Adrenal gland (tissue), 12 donors: ENCODE results near the gene INMT. TPM values are rescaled to one million over a fixed set of nuclear protein-coding genes. Genes with fewer than 3 reads are reported as not detected.

Experiments
- DNase-seq, 7 donors: peaks; one replicate each; pipeline ENCODE4 v3.0.0-alpha.2; 2019 to 2020
- H3K27ac ChIP-seq, 5 donors: fragments of 200-600 bp; sonication (generic) in 4 of 5; 1 replicate in 3 of 5; 2 replicates in 2 of 5; pipeline versions ENCODE4 v1.5.1 to v1.8.0; 2016 to 2020; ENCODE audit warnings: mild to moderate bottlenecking in 1 of 5
- H3K27me3 ChIP-seq: fragments of 200-600 bp; 2 replicates; pipeline ENCODE4 v1.8.0; 2021
- H3K36me3 ChIP-seq, 2 donors: fragments of 200-600 bp; replicated peaks in 1 of 2; 1 replicate in 1 of 2; 2 replicates in 1 of 2; pipeline versions ENCODE4 v1.5.1 to v1.8.0; 2018 to 2022
- H3K4me1 ChIP-seq, 2 donors: fragments of 200-600 bp; replicated peaks in 1 of 2; 1 replicate in 1 of 2; 2 replicates in 1 of 2; pipeline versions ENCODE4 v1.5.1 to v1.8.0; 2018 to 2021
- H3K4me3 ChIP-seq, 4 donors: fragments of 200-600 bp; sonication (generic) in 3 of 4; one replicate each; pipeline ENCODE4 v1.5.1; 2016 to 2018
- H3K9me3 ChIP-seq, 3 donors: fragments of 200-600 bp; sonication (generic) in 1 of 3; replicated peaks in 1 of 3; 1 replicate in 2 of 3; 2 replicates in 1 of 3; pipeline versions ENCODE4 v1.5.1 to v1.8.0; 2016 to 2021
- CTCF ChIP-seq, 6 experiments: fragments of 450-650 bp in 4 of 6; fragments of 200-600 bp in 2 of 6; sonication (generic) in 1 of 6; IDR thresholded peaks; 1 replicate in 5 of 6; 2 replicates in 1 of 6; pipeline versions ENCODE4 v1.5.1 to v1.8.0; 2016 to 2021; ENCODE audit warnings: antibody characterized with exemption in 6 of 6, mild to moderate bottlenecking in 2 of 6, moderate library complexity in 1 of 6
- POLR2A ChIP-seq, 2 donors: fragments of 450-650 bp; IDR thresholded peaks; one replicate each; pipeline ENCODE4 v1.6.1; 2017; ENCODE audit warnings: antibody characterized with exemption in 2 of 2, mild to moderate bottlenecking in 2 of 2, moderate library complexity in 1 of 2
- WGBS, 4 donors: extraction: QIAGEN DNeasy Blood & Tissue Kit in 2 of 4; methylation state at CpG; one replicate each; pipeline versions ENCODE4 v1.1.5 to v1.1.7; 2013 to 2017; 5-methylcytosine and 5-hydroxymethylcytosine counted together
- intact Hi-C, 2 donors: fragments of 100-400 bp; cut with DNase I; formaldehyde crosslinking; loops; one replicate each; pipeline versions ENCODE4 v1.14.1 to v1.15.0; 2022 to 2023
- polyA plus RNA-seq, 3 donors: library from polyadenylated mRNA; stranded (reverse); fragments of 200-250 nt in 2 of 3; fragments of 350-450 nt in 1 of 3; fragmentation: Illumina TruSeq in 1 of 3; extraction: RNeasy Lipid Tissue Mini Kit (QIAGEN cat#74804) in 1 of 3; gene quantifications; one replicate each; pipeline ENCODE4 v1.2.3, GENCODE V29; 2013 to 2014
- total RNA-seq, 9 donors: library from RNA; depleted of rRNA in 4 of 9; stranded (reverse); fragments of >200 nt in 4 of 9; fragments of 120-200 nt in 1 of 9; fragmentation: NEBNext Ultra II Directional in 1 of 9; extraction: Animal tissue kit (Norgen Biotek cat#: 25700) in 1 of 9; gene quantifications; one replicate each; pipeline versions ENCODE4 v1.1.0 to v1.2.4, GENCODE V29; 2013 to 2023
- donor health status: healthy with polysubstance abuse.
- donor health status: Bipolar disorder and iron deficiency.
- donor health status: DM: yes; HTN: yes; CAD: no.
- donor health status: DM: no; HTN: no; CAD: no.
- donor health status: DM: no; HTN: no; CAD: no.
- donor health status: DM: yes; HTN: yes; CAD: no.

Gene INMT
- total and polyA plus RNA-seq, 12 donors, result 12.2 to 392 (median 157) TPM

GRCh38 chr7:30761214-30762156, 9.6 kb downstream of the INMT start:
- Histone ChIP-seq H3K4me1 (peaks cover 10 to 36% of the 10 kb centered on the region in 2 donors), H3K27ac (peak overlapping the region in 2 of 5 donors; percentile 62 to 76)
- DNase-seq, result peak in 2 of 7 donors; percentile 48 to 50

GRCh38 chr7:30764030-30764975, 12.4 kb downstream of the INMT start:
- Histone ChIP-seq H3K9me3 (no peaks in the 10 kb centered on the region), H3K4me3 (no peak overlapping the region), H3K36me3 (no peaks in the 10 kb centered on the region), H3K27me3 (no peaks in the 10 kb centered on the region), H3K4me1 (peaks cover 10 to 30% of the 10 kb centered on the region in 2 donors), H3K27ac (peak overlapping the region in 1 of 5 donors; percentile 65)
- WGBS, 4 donors, result 73 to 79% (median 74%) methylated on average over 6 of the region's 6 CpGs
- DNase-seq, result peak in 6 of 7 donors; percentile 43 to 79 (median 59)
- TF ChIP-seq CTCF (IDR thresholded peaks at IDR 0.05) (no peak), POLR2A (IDR thresholded peaks at IDR 0.05) (no peak)
- intact Hi-C loops, result no loop called here

More at GRCh38 chr7:30761214-30762156, 9.6 kb downstream of the INMT start:
- WGBS, 4 donors, result 52 to 69% (median 68%) methylated on average over 13 of the region's 13 CpGs
- TF ChIP-seq CTCF (IDR thresholded peaks at IDR 0.05), result no peak
- no peak for TF ChIP-seq POLR2A (IDR thresholded peaks at IDR 0.05)
- Histone ChIP-seq H3K9me3 (no peaks in the 10 kb centered on the region), H3K27me3 (no peaks in the 10 kb centered on the region), H3K4me3 (no peak overlapping the region), H3K36me3 (no peaks in the 10 kb centered on the region)
- intact Hi-C loops, result no loop called here

- H3K27me3 ChIP-seq, result no peaks in the 10 kb centered on the region
- peak overlapping the region in 1 of 5 donors; percentile 65 for H3K27ac ChIP-seq
- peaks cover 10 to 30% of the 10 kb centered on the region in 2 donors for H3K4me1 ChIP-seq
- WGBS, 4 donors, result 86 to 100% (median 91%) methylated on average over 1 to 2 of the region's 2 CpGs
- no peak overlapping the region for H3K4me3 ChIP-seq
- H3K9me3 ChIP-seq, result no peaks in the 10 kb centered on the region
- intact Hi-C loops, result no loop called here
- no peaks in the 10 kb centered on the region for H3K36me3 ChIP-seq
- DNase-seq, result no peak
- no peak for TF ChIP-seq POLR2A (IDR thresholded peaks at IDR 0.05)
- TF ChIP-seq CTCF (IDR thresholded peaks at IDR 0.05), result no peak
Observed at GRCh38 chr7:30765408-30765807, 13.5 kb downstream of the INMT start.

GRCh38 chr7:30770845-30771173, 18.9 kb downstream of the INMT start:
- peak overlapping the region in 2 of 4 donors; percentile 68 to 84 for H3K4me3 ChIP-seq
- no peaks in the 10 kb centered on the region for H3K27me3 ChIP-seq
- peaks cover 7 to 14% of the 10 kb centered on the region in 2 donors for H3K4me1 ChIP-seq
- DNase-seq, result no peak
- no peaks in the 10 kb centered on the region for H3K36me3 ChIP-seq
- 43 to 78% (median 51%) methylated on average over 3 to 9 of the region's 9 CpGs for WGBS, 4 donors
- TF ChIP-seq POLR2A (IDR thresholded peaks at IDR 0.05) (no peak), CTCF (IDR thresholded peaks at IDR 0.05) (no peak)
- intact Hi-C loops, result no loop called here
- peak overlapping the region in 4 of 5 donors; percentile 57 to 80 (median 68) for H3K27ac ChIP-seq
- no peaks in the 10 kb centered on the region for H3K9me3 ChIP-seq
